Stimulated activated CD4-positive, alpha-beta T cell treated with anti-CD3 and anti-CD28 coated beads, Interleukin-1b, Interleukin-23, amount 100 ng/mL, for 24 hours (primary cell): ENCODE measurements around the gene HS6ST3.

ENCODE experiments used
- DNase-seq, 4 experiments: peaks; one replicate each; pipeline ENCODE4 v3.0.0-alpha.2; 2020; ENCODE audit warnings: low read depth in 4 of 4, low spot score in 1 of 4

Gene HS6ST3

GRCh38 chr13:96646515-96647211, 556.8 kb downstream of the HS6ST3 start:
- no peak for DNase-seq

GRCh38 chr13:96650301-96650886, 560.5 kb downstream of the HS6ST3 start:
- no peak for DNase-seq

GRCh38 chr13:96651598-96651997, 561.7 kb downstream of the HS6ST3 start:
- DNase-seq: no peak

GRCh38 chr13:96652506-96652905, 562.6 kb downstream of the HS6ST3 start:
- no peak for DNase-seq

- DNase-seq: no peak
These were observed 571.7 kb downstream of the HS6ST3 start for GRCh38 chr13:96661612-96662011.

GRCh38 chr13:96662036-96662435, 572.1 kb downstream of the HS6ST3 start:
- no peak for DNase-seq

GRCh38 chr13:96667294-96668018, 577.5 kb downstream of the HS6ST3 start:
- DNase-seq: no peak

- no peak for DNase-seq
These were observed 581.2 kb downstream of the HS6ST3 start for GRCh38 chr13:96671073-96671472.

- DNase-seq: no peak
These were observed 582.1 kb downstream of the HS6ST3 start for GRCh38 chr13:96672016-96672415.

GRCh38 chr13:96673825-96674224, 583.9 kb downstream of the HS6ST3 start:
- no peak for DNase-seq

GRCh38 chr13:96677029-96677428, 587.1 kb downstream of the HS6ST3 start:
- DNase-seq: no peak

GRCh38 chr13:96678801-96679200, 588.9 kb downstream of the HS6ST3 start:
- no peak for DNase-seq

- DNase-seq: no peak
These were observed 591.0 kb downstream of the HS6ST3 start for GRCh38 chr13:96680898-96681297.

- DNase-seq: no peak
These were observed 591.9 kb downstream of the HS6ST3 start for GRCh38 chr13:96681766-96682165.

- no peak for DNase-seq
These were observed 594.6 kb downstream of the HS6ST3 start for GRCh38 chr13:96684469-96684868.

- no peak for DNase-seq
These were observed 595.0 kb downstream of the HS6ST3 start for GRCh38 chr13:96684907-96685306.

- no peak for DNase-seq
These were observed 596.4 kb downstream of the HS6ST3 start for GRCh38 chr13:96686286-96686685.

GRCh38 chr13:96687191-96687590, 597.3 kb downstream of the HS6ST3 start:
- DNase-seq: no peak

- no peak for DNase-seq
These were observed 601.1 kb downstream of the HS6ST3 start for GRCh38 chr13:96690998-96691397.

GRCh38 chr13:96696389-96696900, 606.5 kb downstream of the HS6ST3 start:
- no peak for DNase-seq

- DNase-seq: no peak
These were observed 610.8 kb downstream of the HS6ST3 start for GRCh38 chr13:96700657-96701056.

- no peak for DNase-seq
These were observed 617.2 kb downstream of the HS6ST3 start for GRCh38 chr13:96707146-96707545.
